ENCODE data around the gene GSTM4. TPM values are rescaled to one million over a fixed set of nuclear protein-coding genes. Genes with fewer than 3 reads are reported as not detected.
"Not testable (repeated sequence)": the region's sequence is repeated elsewhere in the genome, so short reads cannot be mapped to it uniquely, and the experiment has no call there.

Gene GSTM4
- total RNA-seq, 1 experiment from 2014 or later = 38.8 TPM

GRCh38 chr1:109668123-109668775, 12.3 kb downstream of the GSTM4 start:
- Histone ChIP-seq H4K20me1 (ENCODE audit: insufficient read depth) (no peaks in the 10 kb centered on the region), H2AFZ (no peak overlapping the region), H3K36me3 (ENCODE audit: low read depth) (no peaks in the 10 kb centered on the region), H3K27me3 (ENCODE audit: insufficient read depth, low read depth) (no peaks in the 10 kb centered on the region), H3K4me2 (no peak overlapping the region), H3K9me3 (ENCODE audit: insufficient read depth, low read depth) (no peaks in the 10 kb centered on the region), H3F3A (ENCODE audit: insufficient read depth, low read depth) (peaks cover 8% of the 10 kb centered on the region; the same call in 1 of the 2 replicates), H3K9me2 (ENCODE audit: insufficient read depth) (no peaks in the 10 kb centered on the region), H3K27ac (no peak overlapping the region), H3K4me1 (replicated peaks; ENCODE audit: insufficient read depth) (peaks cover 19% of the 10 kb centered on the region), H3K4me3 (no peak overlapping the region), H3K79me2 (ENCODE audit: low read depth) (no peaks in the 10 kb centered on the region)
- ChIA-PET POLR2A (ENCODE audit: unreplicated experiment) (no interaction called here), CTCF (no interaction called here)
- DNase-seq = no peak
- no TSS peak for BruUV-seq (replicated peaks)
- intact Hi-C loops (cut with micrococcal nuclease; ENCODE audit: unreplicated experiment) = no loop called here
- TF ChIP-seq EZH2 (IDR thresholded peaks at IDR 0.05; ENCODE audit: low read depth) (no peak), CTCF (conservative IDR thresholded peaks at IDR 0.05) (no peak)

GRCh38 chr1:109669246-109669948, 13.5 kb downstream of the GSTM4 start:
- H2AFZ ChIP-seq = no peak overlapping the region
- H3K79me2 ChIP-seq (ENCODE audit: low read depth) = no peaks in the 10 kb centered on the region
- no TSS peak for BruUV-seq (replicated peaks)
- no peaks in the 10 kb centered on the region for H3K36me3 ChIP-seq (ENCODE audit: low read depth)
- TF ChIP-seq CTCF (conservative IDR thresholded peaks at IDR 0.05) (no peak), EZH2 (IDR thresholded peaks at IDR 0.05; ENCODE audit: low read depth) (no peak)
- ChIA-PET CTCF (interaction anchor here (0.5 to 1.5 kb wide), 2 partner anchors 28 to 48 kb away, joined by 3 to 5 read pairs; no protein-coding TSS in a partner anchor), POLR2A (ENCODE audit: unreplicated experiment) (no interaction called here)
- no peak overlapping the region for H3K27ac ChIP-seq
- H3K9me3 ChIP-seq (ENCODE audit: insufficient read depth, low read depth) = no peaks in the 10 kb centered on the region
- DNase-seq = no peak
- H4K20me1 ChIP-seq (ENCODE audit: insufficient read depth) = no peaks in the 10 kb centered on the region
- intact Hi-C loops (cut with micrococcal nuclease; ENCODE audit: unreplicated experiment) = no loop called here
- peaks cover 8% of the 10 kb centered on the region for H3K4me1 ChIP-seq (replicated peaks; ENCODE audit: insufficient read depth)
- no peaks in the 10 kb centered on the region for H3K9me2 ChIP-seq (ENCODE audit: insufficient read depth)
- H3F3A ChIP-seq (ENCODE audit: insufficient read depth, low read depth) = peaks cover 6% of the 10 kb centered on the region; the same call in 1 of the 2 replicates
- no peak overlapping the region for H3K4me3 ChIP-seq
- no peak overlapping the region for H3K4me2 ChIP-seq
- H3K27me3 ChIP-seq (ENCODE audit: insufficient read depth, low read depth) = no peaks in the 10 kb centered on the region

- H3K27me3 ChIP-seq (ENCODE audit: insufficient read depth, low read depth); H3K27ac ChIP-seq; H3F3A ChIP-seq (ENCODE audit: insufficient read depth, low read depth); H3K79me2 ChIP-seq (ENCODE audit: low read depth); H2AFZ ChIP-seq; H3K9me3 ChIP-seq (ENCODE audit: insufficient read depth, low read depth); DNase-seq; intact Hi-C loops (cut with micrococcal nuclease; ENCODE audit: unreplicated experiment); H3K4me2 ChIP-seq; H4K20me1 ChIP-seq (ENCODE audit: insufficient read depth); POLR2A ChIA-PET (ENCODE audit: unreplicated experiment); BruUV-seq (replicated peaks); H3K4me3 ChIP-seq; H3K9me2 ChIP-seq (ENCODE audit: insufficient read depth); H3K4me1 ChIP-seq (replicated peaks; ENCODE audit: insufficient read depth); H3K36me3 ChIP-seq (ENCODE audit: low read depth): not testable (repeated sequence)
- CTCF ChIA-PET = interaction anchor here (0.5 to 1.5 kb wide), 2 partner anchors 28 to 47 kb away, joined by 3 to 5 read pairs; no protein-coding TSS in a partner anchor
Measured at GRCh38 chr1:109669949-109670302, 14.0 kb downstream of the GSTM4 start.

Data from PC-9 (cell line).